Activated CD8-positive, alpha-beta memory T cell treated with anti-CD3 and anti-CD28 coated beads, Interleukin-2, amount 50 U/mL, for 24 hours (primary cell): ENCODE results near the gene AMH.
"Not testable (repeated sequence)": the region's sequence is repeated elsewhere in the genome, so short reads cannot be mapped to it uniquely, and the experiment has no call there.

Source experiments
- DNase-seq: peaks from one replicate; pipeline ENCODE4 v3.0.0-alpha.2; 2020; ENCODE audit errors: extremely low read depth

Gene AMH

DNA sequence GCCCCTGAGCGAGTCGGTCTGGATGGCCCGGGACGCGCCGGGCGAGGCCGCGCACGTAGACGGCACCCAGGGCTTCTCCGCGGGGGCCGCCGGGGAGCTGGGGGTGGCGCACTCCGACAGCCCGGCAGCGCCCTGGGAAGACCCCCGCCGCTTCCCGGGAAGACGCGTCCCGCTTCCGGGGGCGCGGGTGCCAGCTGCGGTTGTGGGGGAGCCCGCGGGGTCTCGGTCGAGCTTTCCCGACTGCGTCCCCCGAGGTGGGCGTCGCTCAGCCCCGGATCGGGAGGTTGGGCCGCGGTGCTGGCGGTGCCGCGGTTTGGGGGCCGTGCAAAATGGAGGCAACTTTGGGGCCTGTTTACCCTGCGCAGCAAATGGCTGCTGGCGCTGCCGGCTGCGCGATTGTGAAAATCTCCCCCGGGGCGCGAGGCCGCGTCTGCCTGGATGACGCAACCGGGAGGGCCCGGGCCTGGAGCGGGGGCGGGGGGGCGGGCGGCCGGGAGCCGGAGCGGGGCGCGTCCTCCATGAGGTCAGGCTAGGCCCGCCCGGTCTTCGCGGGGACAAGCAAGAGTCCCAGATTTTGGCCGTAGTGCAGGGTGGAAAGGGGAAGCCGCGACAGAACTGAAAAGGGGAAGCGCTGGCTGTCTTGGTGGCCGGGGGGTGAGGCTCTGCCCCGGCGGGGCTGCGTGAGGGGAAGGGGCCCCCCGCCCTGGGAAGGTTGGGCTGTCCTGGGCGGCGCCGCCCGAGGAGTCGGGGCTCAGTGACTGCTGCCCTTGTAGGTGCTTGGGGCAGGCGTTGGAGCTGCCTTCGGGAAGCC, 21.5 kb downstream of the AMH start:
- DNase-seq, result peak; percentile 43

GRCh38 chr19:2271234-2272103, 22.3 kb downstream of the AMH start:
- no peak for DNase-seq

DNA sequence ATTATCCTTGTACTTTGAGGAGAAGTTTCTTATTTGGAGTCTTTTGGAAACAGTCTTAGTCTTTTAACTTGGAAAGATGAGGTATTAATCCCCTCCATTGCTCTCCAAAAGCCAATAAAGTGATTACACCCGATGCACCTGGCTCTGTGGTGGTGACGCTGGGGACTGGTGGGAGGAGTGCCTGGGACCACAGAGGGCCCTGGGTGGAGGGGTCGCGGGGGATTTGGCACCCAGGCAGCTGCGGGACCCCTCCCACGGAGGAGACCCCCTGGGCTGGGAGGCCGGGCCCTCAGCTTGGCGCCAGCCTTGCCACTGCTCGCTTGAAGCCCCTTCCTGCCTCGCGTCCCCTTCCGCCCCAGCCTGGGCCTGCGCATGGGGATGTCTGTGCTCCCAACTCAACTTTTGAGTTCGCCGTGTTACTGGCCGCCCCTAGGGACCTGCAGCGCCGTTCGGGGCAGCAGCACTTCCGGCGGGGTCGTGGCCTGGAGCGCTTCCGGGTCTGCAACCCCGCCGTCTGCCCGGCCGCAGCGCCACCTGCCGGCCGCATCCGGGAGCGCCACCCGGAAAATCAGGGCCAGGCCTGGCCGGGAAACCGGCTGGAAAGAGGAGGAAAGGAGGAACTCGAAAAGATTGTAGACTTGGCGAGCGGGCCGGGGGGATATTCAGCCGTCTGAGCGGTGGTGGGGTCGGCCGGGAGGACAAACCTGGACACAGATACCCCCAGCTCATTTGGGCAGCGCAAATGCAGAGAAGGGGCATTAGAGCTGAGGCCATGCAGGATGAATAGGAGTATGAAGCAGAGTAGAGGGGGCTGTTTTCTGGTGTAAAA, 24.4 kb downstream of the AMH start:
- DNase-seq, result no peak

GRCh38 chr19:2274185-2274711, 25.1 kb downstream of the AMH start:
- no peak for DNase-seq

GRCh38 chr19:2274931-2275535, 25.9 kb downstream of the AMH start:
- DNase-seq, result no peak

DNA sequence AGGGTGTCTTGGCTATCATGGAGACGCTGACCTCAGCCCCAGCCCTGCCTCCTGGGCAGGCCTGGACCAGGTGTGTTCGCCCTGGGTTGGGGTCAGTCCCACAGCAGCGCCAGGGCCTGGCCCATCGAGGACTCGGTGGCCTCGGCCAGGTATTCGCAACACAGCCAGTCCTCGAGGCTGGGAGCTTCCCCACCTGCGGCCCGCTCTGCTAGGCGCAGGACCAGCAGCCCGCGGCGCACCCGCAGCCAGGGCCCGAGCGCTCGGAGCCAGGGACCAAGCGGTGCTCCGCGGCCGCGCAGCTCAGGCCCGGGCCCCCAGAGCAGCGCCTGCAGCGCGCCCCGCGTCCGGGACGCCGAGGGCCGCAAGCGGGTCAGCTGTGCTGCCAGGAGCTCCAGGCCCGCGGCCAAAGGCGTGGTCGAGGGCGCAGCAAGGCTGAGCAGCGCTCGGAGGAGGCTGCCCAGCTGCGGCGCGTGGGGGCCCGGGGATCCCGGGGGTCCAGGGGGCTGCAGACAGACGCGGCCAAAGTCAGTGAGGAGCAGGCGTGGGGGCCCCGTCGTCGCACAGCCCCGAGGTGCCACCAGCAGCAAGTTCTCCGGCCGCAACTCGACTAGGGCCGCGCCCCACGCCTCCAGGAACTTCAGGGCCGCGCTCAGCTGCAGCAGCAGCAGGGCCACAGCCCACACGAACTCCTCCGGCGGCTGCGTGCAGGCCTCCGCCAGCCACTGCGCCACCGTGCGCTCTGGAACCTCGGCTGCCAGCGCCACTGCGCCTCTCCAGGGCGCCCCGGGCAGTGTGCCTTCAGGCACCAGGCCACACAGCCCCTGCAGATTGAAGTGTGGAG, 26.7 kb downstream of the AMH start:
- no peak for DNase-seq

- no peak for DNase-seq
Observed at GRCh38 chr19:2276429-2276986, 27.4 kb downstream of the AMH start.

- DNase-seq, result no peak
Observed at GRCh38 chr19:2277138-2277537, 28.0 kb downstream of the AMH start.

DNA sequence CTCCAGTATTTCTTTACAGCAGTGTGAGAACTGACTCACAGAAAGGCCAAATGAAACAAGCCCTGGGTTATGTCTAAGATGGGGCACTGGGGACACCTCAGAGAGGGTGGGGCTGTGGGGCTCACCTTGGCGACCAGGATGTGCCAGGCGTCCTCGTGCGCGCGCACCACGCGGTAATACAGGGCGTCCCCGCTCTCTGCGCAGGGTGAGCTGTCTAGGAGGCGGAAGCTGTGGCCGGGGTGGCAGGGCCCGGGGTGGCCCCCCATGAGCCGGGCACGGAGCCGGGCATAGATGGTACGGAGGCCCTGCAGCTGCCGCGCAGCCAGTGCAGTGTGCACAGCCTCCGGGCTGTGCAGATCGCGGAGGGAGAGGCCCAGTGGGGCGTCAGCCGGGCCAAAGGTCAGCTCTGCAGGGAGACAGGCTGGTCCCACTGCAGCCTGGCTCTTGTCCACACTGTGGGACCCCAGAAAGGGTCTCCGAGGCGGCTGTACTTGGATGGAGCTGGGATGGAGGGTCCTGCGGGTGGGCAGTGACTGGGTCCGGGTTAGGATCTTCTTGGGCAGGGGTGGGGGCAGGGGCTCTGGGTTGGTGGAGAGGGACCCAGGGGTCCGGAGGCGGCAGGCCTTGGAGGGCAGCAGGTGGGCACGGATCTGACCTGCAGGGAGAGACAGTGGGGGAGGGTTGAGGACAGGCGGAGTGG, 29.5 kb downstream of the AMH start:
- no peak for DNase-seq

- DNase-seq, result no peak
Observed at GRCh38 chr19:2280633-2281264, 31.6 kb downstream of the AMH start.

GRCh38 chr19:2281265-2282061, 32.3 kb downstream of the AMH start:
- not testable (repeated sequence) for DNase-seq

GRCh38 chr19:2282062-2282861, 33.1 kb downstream of the AMH start, which contains the start of gene PEAK3:
Gene PEAK3, minus strand, starts transcription at chr19:2282175. Its CDS starts 1,244 bp downstream, at chr19:2280931.
- no peak for DNase-seq

DNA sequence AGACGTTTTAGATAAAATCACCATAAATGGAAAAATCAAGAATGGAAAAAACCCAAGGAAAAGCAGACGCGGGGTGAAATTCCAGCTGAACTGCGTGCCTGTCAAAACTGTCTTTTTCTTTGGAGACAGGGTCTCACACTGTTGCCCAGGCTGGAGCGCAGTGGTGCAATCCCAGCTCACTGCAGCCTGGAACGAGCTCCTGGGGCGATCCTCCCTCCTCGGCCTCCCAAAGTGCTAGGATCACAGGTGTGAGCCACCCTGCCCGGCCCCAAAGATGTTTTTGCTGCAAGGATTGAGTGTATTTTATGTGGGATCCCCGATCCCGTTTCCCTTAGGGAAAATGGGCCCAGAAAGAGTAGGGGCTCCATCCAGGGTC, 33.7 kb downstream of the AMH start:
- no peak for DNase-seq

- DNase-seq, result no peak
Observed at GRCh38 chr19:2283835-2284507, 34.8 kb downstream of the AMH start.

DNA sequence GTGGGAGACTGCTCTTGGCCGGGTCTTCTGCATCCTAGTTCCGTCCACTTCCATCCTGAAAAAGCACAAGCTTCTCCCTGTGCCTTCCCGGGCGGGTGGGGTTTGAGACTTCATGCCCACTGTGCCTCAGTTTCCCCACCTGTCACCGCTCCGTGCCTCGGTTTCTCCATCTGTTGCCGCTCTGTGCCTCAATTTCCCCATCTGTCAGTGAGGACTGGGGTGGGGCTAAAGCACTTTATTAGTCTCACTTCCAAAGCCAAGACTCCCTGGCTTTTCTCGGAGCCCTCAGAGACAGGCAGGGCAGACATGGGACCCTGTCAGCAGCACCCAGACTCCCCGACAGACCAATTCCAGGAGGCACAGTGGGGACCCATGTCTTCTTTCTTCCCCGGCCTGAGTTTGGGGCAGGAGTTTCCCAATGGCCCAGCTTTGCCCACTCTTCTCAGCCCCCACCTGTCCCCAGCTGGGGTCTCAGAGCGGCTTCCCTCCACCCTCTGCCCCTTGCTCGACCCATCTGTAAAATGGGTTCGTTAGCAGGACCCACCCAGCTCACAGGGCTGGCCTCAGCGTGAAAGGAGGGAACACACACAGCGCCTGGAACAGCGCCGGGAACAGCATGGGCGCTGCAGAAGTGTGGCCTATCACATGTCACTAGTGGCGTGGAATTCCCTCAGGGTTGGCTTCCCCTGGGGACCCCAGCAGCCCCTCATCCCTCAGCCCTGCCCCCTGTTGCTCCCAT, 37.4 kb downstream of the AMH start:
- no peak for DNase-seq
